Kidney epithelial cell (primary cell): Measurements from ENCODE around the gene CAPG. TPM values are rescaled to one million over a fixed set of nuclear protein-coding genes. Genes with fewer than 3 reads are reported as not detected.
"Not testable (repeated sequence)": the region's sequence is repeated elsewhere in the genome, so short reads cannot be mapped to it uniquely, and the experiment has no call there.

Experiments used
- DNase-seq: peaks from one replicate; pipeline ENCODE4 v3.0.0-alpha.2; 2010; ENCODE audit warnings: low read depth
- H3K27me3 ChIP-seq: 2 replicates; pipeline ENCODE4 v1.6.0; 2011; ENCODE audit warnings: low read length; ENCODE audit not compliant: control insufficient read depth, insufficient read depth
- H3K36me3 ChIP-seq: 2 replicates; pipeline ENCODE4 v1.5.1; 2011; ENCODE audit warnings: low read length; ENCODE audit not compliant: control insufficient read depth, insufficient read depth
- H3K4me3 ChIP-seq: 2 replicates; pipeline ENCODE4 v1.5.1; 2011; ENCODE audit warnings: low read depth, mild to moderate bottlenecking, control low read depth, low read length
- total RNA-seq: library from RNA; depleted of rRNA; stranded (reverse); fragments of >200 nt; gene quantifications from 2 replicates; pipeline ENCODE4 v1.2.3, GENCODE V29; 2015
- TF ChIP-seq, protein P1 (sequence below): IDR thresholded peaks from 2 replicates; pipeline ENCODE4 v1.5.1; 2011; ENCODE audit warnings: mild to moderate bottlenecking, moderate library complexity, low read length, control low read depth, inconsistent platforms; ENCODE audit not compliant: insufficient read depth, poor library complexity, severe bottlenecking

Gene CAPG
- total RNA-seq, 1 donor from 2014 or later = 284 TPM

- H3K4me3 ChIP-seq = no peak overlapping the region
Observed at GRCh38 chr2:85439986-85440385, 29.8 kb upstream of the CAPG start.

GRCh38 chr2:85439569-85439968 is 29.4 kb upstream of the CAPG start:
- not testable (repeated sequence) for DNase-seq, H3K4me3 ChIP-seq, H3K27me3 ChIP-seq, H3K36me3 ChIP-seq

More at GRCh38 chr2:85439986-85440385, 29.8 kb upstream of the CAPG start:
- no peaks in the 10 kb centered on the region for H3K27me3 ChIP-seq
- TF ChIP-seq, protein P1, sequence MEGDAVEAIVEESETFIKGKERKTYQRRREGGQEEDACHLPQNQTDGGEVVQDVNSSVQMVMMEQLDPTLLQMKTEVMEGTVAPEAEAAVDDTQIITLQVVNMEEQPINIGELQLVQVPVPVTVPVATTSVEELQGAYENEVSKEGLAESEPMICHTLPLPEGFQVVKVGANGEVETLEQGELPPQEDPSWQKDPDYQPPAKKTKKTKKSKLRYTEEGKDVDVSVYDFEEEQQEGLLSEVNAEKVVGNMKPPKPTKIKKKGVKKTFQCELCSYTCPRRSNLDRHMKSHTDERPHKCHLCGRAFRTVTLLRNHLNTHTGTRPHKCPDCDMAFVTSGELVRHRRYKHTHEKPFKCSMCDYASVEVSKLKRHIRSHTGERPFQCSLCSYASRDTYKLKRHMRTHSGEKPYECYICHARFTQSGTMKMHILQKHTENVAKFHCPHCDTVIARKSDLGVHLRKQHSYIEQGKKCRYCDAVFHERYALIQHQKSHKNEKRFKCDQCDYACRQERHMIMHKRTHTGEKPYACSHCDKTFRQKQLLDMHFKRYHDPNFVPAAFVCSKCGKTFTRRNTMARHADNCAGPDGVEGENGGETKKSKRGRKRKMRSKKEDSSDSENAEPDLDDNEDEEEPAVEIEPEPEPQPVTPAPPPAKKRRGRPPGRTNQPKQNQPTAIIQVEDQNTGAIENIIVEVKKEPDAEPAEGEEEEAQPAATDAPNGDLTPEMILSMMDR = no peak
- DNase-seq = no peak
- H3K36me3 ChIP-seq = no peaks in the 10 kb centered on the region

DNA sequence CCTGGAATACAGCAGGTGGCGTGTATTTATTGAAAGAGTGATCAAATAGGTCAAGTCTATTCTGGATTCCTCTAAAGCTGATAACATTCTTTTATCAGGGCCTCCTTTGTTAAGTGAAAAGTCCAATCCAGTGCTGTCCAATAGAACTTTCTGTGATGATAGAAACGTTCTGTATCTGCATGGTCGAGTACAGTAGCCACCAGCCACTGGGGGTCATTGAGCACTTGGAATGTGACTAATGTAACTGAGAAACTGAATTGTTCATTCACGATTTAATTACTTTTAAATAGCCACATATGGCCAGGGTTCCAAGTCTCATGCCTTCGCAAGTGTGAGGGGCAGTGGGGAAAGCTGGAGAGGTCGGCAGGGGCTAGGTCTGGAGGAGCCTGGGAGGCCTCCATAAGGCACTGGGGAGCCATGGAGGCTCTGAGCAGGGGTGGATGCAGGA is 28.9 kb upstream of the CAPG start:
- TF ChIP-seq, protein P1 = peak; percentile 18
- Histone ChIP-seq H3K36me3 (no peaks in the 10 kb centered on the region), H3K4me3 (no peak overlapping the region), H3K27me3 (no peaks in the 10 kb centered on the region)
- DNase-seq = no peak

GRCh38 chr2:85438201-85439024 is 28.2 kb upstream of the CAPG start:
- Histone ChIP-seq H3K4me3 (no peak overlapping the region), H3K36me3 (no peaks in the 10 kb centered on the region), H3K27me3 (no peaks in the 10 kb centered on the region)
- DNase-seq = no peak
- TF ChIP-seq, protein P1 = no peak

DNA sequence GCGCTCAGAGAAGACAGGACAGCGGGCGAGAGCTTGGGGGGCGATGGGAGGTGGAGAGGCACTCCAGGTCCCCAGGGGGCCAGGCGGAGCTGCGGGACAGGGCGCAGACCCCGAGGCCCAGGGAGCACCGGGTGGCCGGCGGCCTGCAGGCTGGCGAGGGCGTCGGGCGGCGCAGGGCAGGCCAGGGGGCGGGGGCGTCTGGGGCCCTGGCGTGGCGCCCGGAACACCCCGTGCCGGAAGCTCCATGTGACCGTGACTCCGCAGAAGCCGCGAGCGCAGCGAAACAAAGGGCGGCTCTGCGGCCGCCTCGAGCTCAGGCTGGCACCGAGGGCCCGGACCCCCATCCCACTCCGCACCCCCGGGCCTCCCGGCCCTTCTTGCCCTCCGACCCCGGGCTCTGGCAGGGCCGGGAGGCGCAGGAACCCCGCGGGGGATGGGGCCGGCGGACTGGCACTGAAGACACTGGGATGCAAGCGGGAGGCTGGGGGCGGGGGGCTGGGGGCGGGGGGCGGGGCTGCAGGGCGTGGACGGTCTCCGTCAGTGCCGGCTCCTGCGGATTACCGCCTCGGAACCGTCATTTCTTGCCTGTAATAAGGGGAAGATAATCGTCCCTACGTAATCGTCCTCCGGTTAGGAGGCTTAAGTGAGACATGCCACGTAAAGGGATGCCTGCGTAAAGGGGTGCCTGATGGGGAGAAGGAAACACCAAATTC is 27.5 kb upstream of the CAPG start:
- H3K4me3 ChIP-seq = peak overlapping the region; percentile 6
- H3K27me3 ChIP-seq = no peaks in the 10 kb centered on the region
- no peak for DNase-seq
- no peaks in the 10 kb centered on the region for H3K36me3 ChIP-seq
- TF ChIP-seq, protein P1 = no peak

GRCh38 chr2:85436836-85437487 is 26.8 kb upstream of the CAPG start:
- DNase-seq = no peak
- Histone ChIP-seq H3K36me3 (no peaks in the 10 kb centered on the region), H3K27me3 (no peaks in the 10 kb centered on the region), H3K4me3 (no peak overlapping the region)
- TF ChIP-seq, protein P1 = no peak
